Loucy (cell line): ENCODE measurements around the gene CTAGE8.
"Not testable (repeated sequence)": the region's sequence is repeated elsewhere in the genome, so short reads cannot be mapped to it uniquely, and the experiment has no call there.

Experiments
- H2AFZ ChIP-seq: fragments of 200-600 bp; sonication (generic); 2 replicates; pipeline ENCODE4 v1.6.0; 2016; ENCODE audit warnings: antibody characterized with exemption, mild to moderate bottlenecking, low read length, moderate library complexity
- H3F3A ChIP-seq: fragments of 200-600 bp; 2 replicates; pipeline ENCODE4 v1.6.0; 2016; ENCODE audit warnings: antibody characterized with exemption, low read depth, mild to moderate bottlenecking
- H3K27me3 ChIP-seq: fragments of 200-600 bp; sonication (generic); 2 replicates; pipeline ENCODE4 v1.6.1; 2014; ENCODE audit warnings: low read length, mild to moderate bottlenecking; ENCODE audit not compliant: insufficient read depth, poor library complexity, severe bottlenecking
- H3K36me3 ChIP-seq: fragments of 200-600 bp; sonication (generic); 2 replicates; pipeline ENCODE4 v1.6.1; 2016; ENCODE audit warnings: low read length; ENCODE audit not compliant: insufficient read depth
- H3K4me1 ChIP-seq: fragments of 200-600 bp; sonication (generic); 2 replicates; pipeline ENCODE4 v1.5.1; 2014; ENCODE audit warnings: low read length, mild to moderate bottlenecking; ENCODE audit not compliant: insufficient read depth, poor library complexity, severe bottlenecking
- H3K4me2 ChIP-seq: fragments of 200-600 bp; sonication (generic); 2 replicates; pipeline ENCODE4 v1.6.0; 2014; ENCODE audit warnings: antibody characterized with exemption, low read length, low read depth, mild to moderate bottlenecking; ENCODE audit not compliant: poor library complexity, severe bottlenecking
- H3K4me3 ChIP-seq: fragments of 200-600 bp; sonication (generic); 2 replicates; pipeline ENCODE4 v1.5.1; 2014; ENCODE audit warnings: low read length, mild to moderate bottlenecking, mixed read lengths; ENCODE audit not compliant: poor library complexity, severe bottlenecking
- H3K79me2 ChIP-seq: fragments of 200-600 bp; sonication (generic); 2 replicates; pipeline ENCODE4 v1.6.1; 2014; ENCODE audit warnings: low read length; ENCODE audit not compliant: insufficient read depth
- H3K9ac ChIP-seq: fragments of 200-600 bp; sonication (generic); 2 replicates; pipeline ENCODE4 v1.6.0; 2014; ENCODE audit warnings: mild to moderate bottlenecking, low read depth, low read length, moderate library complexity; ENCODE audit not compliant: poor library complexity, severe bottlenecking
- H3K9me2 ChIP-seq: fragments of 200-600 bp; sonication (generic); replicated peaks from 2 replicates; pipeline ENCODE4 v1.6.1; 2016; ENCODE audit warnings: low read depth, low read length, mixed read lengths
- H3K9me3 ChIP-seq: fragments of 200-600 bp; sonication (generic); 2 replicates; pipeline ENCODE4 v1.6.1; 2014; ENCODE audit warnings: mild to moderate bottlenecking, antibody characterized with exemption, low read length, low read depth; ENCODE audit not compliant: insufficient read depth
- H4K20me1 ChIP-seq: fragments of 200-600 bp; sonication (generic); 2 replicates; pipeline ENCODE4 v1.6.0; 2014; ENCODE audit warnings: antibody characterized with exemption, low read length, mild to moderate bottlenecking; ENCODE audit not compliant: insufficient read depth, poor library complexity, severe bottlenecking

Gene CTAGE8

GRCh38 chr7:144238530-144239082, 30.5 kb downstream of the CTAGE8 start:
- H3K4me2 ChIP-seq, H3K27me3 ChIP-seq, H4K20me1 ChIP-seq, H3K9ac ChIP-seq, H3K4me1 ChIP-seq, H3K36me3 ChIP-seq, H2AFZ ChIP-seq, H3F3A ChIP-seq, H3K79me2 ChIP-seq, H3K9me2 ChIP-seq, H3K9me3 ChIP-seq, H3K4me3 ChIP-seq: not testable (repeated sequence)

GRCh38 chr7:144233039-144233438, 36.0 kb downstream of the CTAGE8 start:
- H3K36me3 ChIP-seq, H3K4me3 ChIP-seq, H3K79me2 ChIP-seq, H3K9ac ChIP-seq, H3F3A ChIP-seq, H3K4me2 ChIP-seq, H3K27me3 ChIP-seq, H3K9me2 ChIP-seq, H3K9me3 ChIP-seq, H2AFZ ChIP-seq, H4K20me1 ChIP-seq, H3K4me1 ChIP-seq: not testable (repeated sequence)

GRCh38 chr7:144231027-144231426, 38.1 kb downstream of the CTAGE8 start:
- not testable (repeated sequence) for H3K9me3 ChIP-seq, H3F3A ChIP-seq, H3K27me3 ChIP-seq, H3K36me3 ChIP-seq, H3K9me2 ChIP-seq, H3K9ac ChIP-seq, H3K4me3 ChIP-seq, H3K79me2 ChIP-seq, H4K20me1 ChIP-seq, H3K4me1 ChIP-seq, H2AFZ ChIP-seq, H3K4me2 ChIP-seq

- not testable (repeated sequence) for H3K9me2 ChIP-seq, H3K36me3 ChIP-seq
Observed at GRCh38 chr7:144228810-144229209, 40.3 kb downstream of the CTAGE8 start.

GRCh38 chr7:144226866-144227265, 42.2 kb downstream of the CTAGE8 start:
- H3K4me3 ChIP-seq, H3K9me3 ChIP-seq, H3K79me2 ChIP-seq, H3K36me3 ChIP-seq, H2AFZ ChIP-seq, H3K9ac ChIP-seq, H4K20me1 ChIP-seq, H3K4me2 ChIP-seq, H3K27me3 ChIP-seq, H3F3A ChIP-seq, H3K4me1 ChIP-seq, H3K9me2 ChIP-seq: not testable (repeated sequence)

More at GRCh38 chr7:144228810-144229209, 40.3 kb downstream of the CTAGE8 start:
- H3F3A ChIP-seq, H4K20me1 ChIP-seq, H3K79me2 ChIP-seq, H3K9me3 ChIP-seq, H3K4me3 ChIP-seq, H2AFZ ChIP-seq, H3K27me3 ChIP-seq, H3K9ac ChIP-seq, H3K4me1 ChIP-seq, H3K4me2 ChIP-seq: not testable (repeated sequence)

GRCh38 chr7:144223675-144224074, 45.4 kb downstream of the CTAGE8 start:
- not testable (repeated sequence) for H3K4me1 ChIP-seq, H3K79me2 ChIP-seq, H3K4me3 ChIP-seq, H3K9ac ChIP-seq, H3K4me2 ChIP-seq, H3F3A ChIP-seq, H3K9me2 ChIP-seq, H2AFZ ChIP-seq, H4K20me1 ChIP-seq, H3K9me3 ChIP-seq, H3K27me3 ChIP-seq, H3K36me3 ChIP-seq

- H3K27me3 ChIP-seq, H3K9me3 ChIP-seq, H3K4me1 ChIP-seq, H3K9me2 ChIP-seq, H3K79me2 ChIP-seq, H3K4me3 ChIP-seq, H3K36me3 ChIP-seq, H3K9ac ChIP-seq, H3F3A ChIP-seq, H4K20me1 ChIP-seq, H2AFZ ChIP-seq, H3K4me2 ChIP-seq: not testable (repeated sequence)
Observed at GRCh38 chr7:144220531-144220930, 48.6 kb downstream of the CTAGE8 start.

GRCh38 chr7:144219149-144219548, 49.9 kb downstream of the CTAGE8 start:
- H3K79me2 ChIP-seq, H3F3A ChIP-seq, H3K27me3 ChIP-seq, H2AFZ ChIP-seq, H3K4me1 ChIP-seq, H3K4me2 ChIP-seq, H3K36me3 ChIP-seq, H4K20me1 ChIP-seq, H3K9me3 ChIP-seq, H3K9me2 ChIP-seq, H3K9ac ChIP-seq, H3K4me3 ChIP-seq: not testable (repeated sequence)
